ENCODE measurements around the gene ALOX5.

DNA sequence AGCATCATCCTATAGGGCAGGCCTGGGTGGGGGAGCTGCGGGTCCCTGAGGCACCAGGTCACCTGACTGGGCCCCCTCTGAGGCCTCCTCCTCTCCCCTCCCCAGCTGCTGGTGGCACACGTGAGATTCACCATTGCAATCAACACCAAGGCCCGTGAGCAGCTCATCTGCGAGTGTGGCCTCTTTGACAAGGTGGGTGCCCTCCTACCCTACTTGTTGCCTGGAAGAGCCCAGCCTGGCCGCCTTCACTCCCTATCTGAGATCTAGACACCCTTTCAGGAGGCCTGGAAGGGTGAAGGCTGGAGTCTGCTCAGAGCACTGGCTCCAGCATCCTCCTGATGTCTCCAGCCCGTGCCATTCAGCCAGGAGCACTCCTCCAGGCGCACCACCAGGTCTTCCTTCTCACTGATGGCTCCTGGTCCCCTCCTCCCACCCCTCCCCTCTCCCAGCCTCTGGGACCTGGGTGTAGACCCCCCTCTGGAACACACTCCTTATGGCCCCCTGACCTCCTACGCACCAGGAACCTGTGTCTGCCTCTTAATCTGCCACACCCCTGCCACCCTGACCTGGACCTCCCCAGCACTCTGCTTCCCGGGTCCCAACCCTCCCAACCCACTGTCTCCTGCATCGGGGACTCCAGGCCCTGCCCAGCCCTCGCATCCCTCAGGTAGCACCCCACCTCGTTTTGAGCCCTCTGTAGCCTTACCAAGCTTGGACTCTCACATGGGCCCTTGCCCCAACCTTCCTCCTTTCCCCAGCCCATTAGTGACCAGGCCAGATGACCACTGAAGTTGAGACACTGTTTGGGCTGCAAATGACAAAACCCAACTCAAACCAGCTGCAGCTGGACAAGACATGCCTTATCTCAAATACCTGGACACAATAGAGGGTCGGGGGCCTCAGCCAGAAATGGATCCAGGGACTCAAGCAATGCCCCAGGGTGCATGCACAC is 67.5 kb downstream of the ALOX5 start:
- TF ChIP-seq, protein P1, sequence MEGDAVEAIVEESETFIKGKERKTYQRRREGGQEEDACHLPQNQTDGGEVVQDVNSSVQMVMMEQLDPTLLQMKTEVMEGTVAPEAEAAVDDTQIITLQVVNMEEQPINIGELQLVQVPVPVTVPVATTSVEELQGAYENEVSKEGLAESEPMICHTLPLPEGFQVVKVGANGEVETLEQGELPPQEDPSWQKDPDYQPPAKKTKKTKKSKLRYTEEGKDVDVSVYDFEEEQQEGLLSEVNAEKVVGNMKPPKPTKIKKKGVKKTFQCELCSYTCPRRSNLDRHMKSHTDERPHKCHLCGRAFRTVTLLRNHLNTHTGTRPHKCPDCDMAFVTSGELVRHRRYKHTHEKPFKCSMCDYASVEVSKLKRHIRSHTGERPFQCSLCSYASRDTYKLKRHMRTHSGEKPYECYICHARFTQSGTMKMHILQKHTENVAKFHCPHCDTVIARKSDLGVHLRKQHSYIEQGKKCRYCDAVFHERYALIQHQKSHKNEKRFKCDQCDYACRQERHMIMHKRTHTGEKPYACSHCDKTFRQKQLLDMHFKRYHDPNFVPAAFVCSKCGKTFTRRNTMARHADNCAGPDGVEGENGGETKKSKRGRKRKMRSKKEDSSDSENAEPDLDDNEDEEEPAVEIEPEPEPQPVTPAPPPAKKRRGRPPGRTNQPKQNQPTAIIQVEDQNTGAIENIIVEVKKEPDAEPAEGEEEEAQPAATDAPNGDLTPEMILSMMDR (IDR thresholded peaks at IDR 0.05): no peak
- no peak for TF ChIP-seq EP300 (IDR thresholded peaks at IDR 0.05)
- TF ChIP-seq POLR2A (IDR thresholded peaks at IDR 0.05): no peak
